ENCODE data around the gene DNAH6. TPM values are rescaled to one million over a fixed set of nuclear protein-coding genes. Genes with fewer than 3 reads are reported as not detected.

Gene DNAH6
- total and polyA plus RNA-seq, 10 of the 15 experiments (the other 5 are each of a cell fraction or from before 2014, with no cell fraction given) = 0.07 to 1.0 (median 0.29) TPM

DNA sequence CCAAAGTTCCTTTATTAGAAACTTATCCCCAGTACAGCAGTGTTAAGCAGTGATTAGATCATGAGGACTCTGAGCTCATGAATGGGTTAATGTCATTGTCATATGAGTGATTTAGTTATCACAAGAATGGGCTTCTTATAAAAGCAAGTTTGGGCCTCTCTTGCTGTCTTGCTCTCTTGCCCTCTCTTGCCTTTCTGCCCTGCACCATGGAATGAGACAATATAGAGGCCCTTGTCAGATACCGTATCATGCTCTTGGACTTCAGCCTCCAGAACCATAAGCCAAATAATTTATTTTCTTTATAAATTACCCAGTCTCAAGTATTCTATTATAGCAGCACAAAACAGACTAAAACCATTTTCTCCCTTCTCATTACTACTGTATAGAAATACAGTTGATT, 238.8 kb downstream of the DNAH6 start:
- Histone ChIP-seq H3K36me3 (ENCODE audit: control insufficient read depth in 2 of 2, insufficient read depth in 2 of 2, low read length in 1 of 2) (no peaks in the 10 kb centered on the region), H3K4me1 (ENCODE audit: control insufficient read depth, insufficient read depth, low read length) (no peaks in the 10 kb centered on the region), H3K27ac (ENCODE audit: control insufficient read depth, insufficient read depth) (no peak overlapping the region), H3K4me2 (ENCODE audit: control insufficient read depth, insufficient read depth) (no peak overlapping the region), H2AFZ (ENCODE audit: control insufficient read depth, low read depth, low read length) (no peak overlapping the region), H3K9ac (ENCODE audit: control insufficient read depth, insufficient read depth, low read length) (no peak overlapping the region), H3K27me3 (replicated peaks in 1 of 2; ENCODE audit: control insufficient read depth in 2 of 2, insufficient read depth in 2 of 2, low read length in 1 of 2) (peaks cover 0 to 8% of the 10 kb centered on the region in 2 experiments; a peak in 1 of 4 replicates), H3K79me2 (ENCODE audit: control insufficient read depth, insufficient read depth, low read length) (no peaks in the 10 kb centered on the region), H4K20me1 (ENCODE audit: control insufficient read depth, insufficient read depth) (no peaks in the 10 kb centered on the region), H3K9me3 (replicated peaks; ENCODE audit: control insufficient read depth, insufficient read depth, low read length) (no peaks in the 10 kb centered on the region), H3K4me3 (no peak overlapping the region)
- no TSS peak for BruUV-seq (replicated peaks)
- WGBS (ENCODE audit: insufficient coverage, insufficient replicate concordance, low lambda C conversion rate, missing lambda C conversion rate) = 29% methylated on average over 1 of the region's 1 CpG
- no peak for FAIRE-seq
- ChIA-PET CTCF (interaction anchor here (0.6 kb wide), 1 partner anchor 152 kb away, joined by 4 read pairs; no protein-coding TSS in a partner anchor), RAD21 (ENCODE audit: unreplicated experiment) (no interaction called here), SMC1A (ENCODE audit: uncharacterized antibody, unreplicated experiment) (no interaction called here), POLR2A (no interaction called here)
- ATAC-seq = no peak
- intact Hi-C loops (cut with micrococcal nuclease; ENCODE audit: unreplicated experiment) = no loop called here
- no peak for TF ChIP-seq SIN3A (IDR thresholded peaks at IDR 0.05; ENCODE audit: low read depth, low read length)
- TF ChIP-seq TBL1XR1 (IDR thresholded peaks at IDR 0.05; ENCODE audit: low read depth, low read length) = no peak
- no peak for DNase-seq (ENCODE audit: low read depth, low spot score)
- in situ Hi-C loops (cut with MboI) = no loop called here

DNA sequence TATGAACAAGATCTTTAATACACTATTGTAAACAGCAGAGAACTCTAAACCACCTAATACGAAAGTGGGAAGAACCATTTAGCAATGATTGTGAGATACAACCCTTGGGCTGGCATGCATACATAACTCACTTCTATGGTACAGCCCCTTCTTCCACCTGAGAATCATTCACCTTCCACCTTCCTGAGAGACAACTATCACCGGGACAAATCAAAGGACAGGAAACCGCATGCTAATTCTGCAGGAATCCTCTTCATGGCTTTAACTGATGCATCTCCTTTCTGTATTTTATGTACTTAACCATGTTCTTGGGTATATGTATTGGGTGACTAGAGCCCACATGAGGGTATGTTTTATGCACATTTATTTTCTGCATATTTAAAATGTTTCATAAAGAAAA, 241.3 kb downstream of the DNAH6 start:
- no peaks in the 10 kb centered on the region for H3K4me1 ChIP-seq (ENCODE audit: control insufficient read depth, insufficient read depth, low read length)
- ChIA-PET SMC1A (ENCODE audit: uncharacterized antibody, unreplicated experiment) (no interaction called here), RAD21 (ENCODE audit: unreplicated experiment) (no interaction called here), POLR2A (no interaction called here), CTCF (no interaction called here)
- no peak for ATAC-seq
- no peak overlapping the region for H3K4me2 ChIP-seq (ENCODE audit: control insufficient read depth, insufficient read depth)
- no peak overlapping the region for H2AFZ ChIP-seq (ENCODE audit: control insufficient read depth, low read depth, low read length)
- 41% methylated on average over 3 of the region's 3 CpGs for WGBS (ENCODE audit: insufficient coverage, insufficient replicate concordance, low lambda C conversion rate, missing lambda C conversion rate)
- no peaks in the 10 kb centered on the region for H3K79me2 ChIP-seq (ENCODE audit: control insufficient read depth, insufficient read depth, low read length)
- intact Hi-C loops (cut with micrococcal nuclease; ENCODE audit: unreplicated experiment) = no loop called here
- H4K20me1 ChIP-seq (ENCODE audit: control insufficient read depth, insufficient read depth) = no peaks in the 10 kb centered on the region
- BruUV-seq (replicated peaks) = no TSS peak
- no peaks in the 10 kb centered on the region for H3K36me3 ChIP-seq (ENCODE audit: control insufficient read depth in 2 of 2, insufficient read depth in 2 of 2, low read length in 1 of 2)
- no peak for FAIRE-seq
- H3K27ac ChIP-seq (ENCODE audit: control insufficient read depth, insufficient read depth) = no peak overlapping the region
- TF ChIP-seq GATAD2B (conservative IDR thresholded peaks at IDR 0.05; ENCODE audit: low read depth) (no peak), PAX5 (IDR thresholded peaks at IDR 0.05; ENCODE audit: borderline replicate concordance, low read depth, low read length) (no peak), POU2F2 (IDR thresholded peaks at IDR 0.05; ENCODE audit: borderline replicate concordance, low read depth, low read length) (no peak), CHD4 (IDR thresholded peaks at IDR 0.05) (no peak), ATF7 (IDR thresholded peaks at IDR 0.05; ENCODE audit: low read depth) (no peak), EZH2 (IDR thresholded peaks at IDR 0.05; ENCODE audit: borderline replicate concordance, control insufficient read depth, low read depth, low read length) (no peak), EED (IDR thresholded peaks at IDR 0.05; ENCODE audit: low read depth) (no peak), RELB (IDR thresholded peaks at IDR 0.05; ENCODE audit: low read depth) (no peak), ZNF24 (IDR thresholded peaks at IDR 0.05) (no peak), BACH1 (IDR thresholded peaks at IDR 0.05; ENCODE audit: borderline replicate concordance) (no peak), PAX8 (IDR thresholded peaks at IDR 0.05) (no peak), RELA (IDR thresholded peaks at IDR 0.05; ENCODE audit: borderline replicate concordance, partially characterized antibody) (no peak), SMAD1 (IDR thresholded peaks at IDR 0.05; ENCODE audit: low read depth, partially characterized antibody) (no peak), TCF12 (IDR thresholded peaks at IDR 0.05; ENCODE audit: low read depth, low read length) (no peak), FOS (IDR thresholded peaks at IDR 0.05; ENCODE audit: borderline replicate concordance, extremely low read depth, insufficient read length) (no peak)
- TF ChIP-seq, protein P1, sequence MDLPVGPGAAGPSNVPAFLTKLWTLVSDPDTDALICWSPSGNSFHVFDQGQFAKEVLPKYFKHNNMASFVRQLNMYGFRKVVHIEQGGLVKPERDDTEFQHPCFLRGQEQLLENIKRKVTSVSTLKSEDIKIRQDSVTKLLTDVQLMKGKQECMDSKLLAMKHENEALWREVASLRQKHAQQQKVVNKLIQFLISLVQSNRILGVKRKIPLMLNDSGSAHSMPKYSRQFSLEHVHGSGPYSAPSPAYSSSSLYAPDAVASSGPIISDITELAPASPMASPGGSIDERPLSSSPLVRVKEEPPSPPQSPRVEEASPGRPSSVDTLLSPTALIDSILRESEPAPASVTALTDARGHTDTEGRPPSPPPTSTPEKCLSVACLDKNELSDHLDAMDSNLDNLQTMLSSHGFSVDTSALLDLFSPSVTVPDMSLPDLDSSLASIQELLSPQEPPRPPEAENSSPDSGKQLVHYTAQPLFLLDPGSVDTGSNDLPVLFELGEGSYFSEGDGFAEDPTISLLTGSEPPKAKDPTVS (IDR thresholded peaks at IDR 0.05; ENCODE audit: low read depth, low read length) = no peak
- no peaks in the 10 kb centered on the region for H3K9me3 ChIP-seq (replicated peaks; ENCODE audit: control insufficient read depth, insufficient read depth, low read length)
- no peak for DNase-seq (ENCODE audit: low read depth, low spot score)
- in situ Hi-C loops (cut with MboI) = no loop called here
- no peak overlapping the region for H3K4me3 ChIP-seq
- H3K9ac ChIP-seq (ENCODE audit: control insufficient read depth, insufficient read depth, low read length) = no peak overlapping the region
- peaks cover 0 to 2% of the 10 kb centered on the region in 2 experiments; a peak in 1 of 4 replicates for H3K27me3 ChIP-seq (replicated peaks in 1 of 2; ENCODE audit: control insufficient read depth in 2 of 2, insufficient read depth in 2 of 2, low read length in 1 of 2)

Data from GM12878 (cell line).